Memory B cell (primary cell): ENCODE measurements around the gene CXorf65.

ENCODE experiments used
- ATAC-seq: fragments of 150-1000 bp; cut with Tn5 transposase; 2 replicates; pipeline ENCODE4 v1.10.0; 2021; ENCODE audit warnings: low read depth, mild to moderate bottlenecking, moderate library complexity
- DNase-seq, 2 donors: peaks; one replicate each; pipeline ENCODE4 v3.0.0; 2022; ENCODE audit warnings: low spot score in 2 of 2
- H3K27ac Mint-ChIP-seq: one replicate; pipeline ENCODE4 v1.8.0; 2022; ENCODE audit warnings: mild to moderate bottlenecking, moderate library complexity, mixed read lengths
- H3K27me3 Mint-ChIP-seq: one replicate; pipeline ENCODE4 v1.8.0; 2022; ENCODE audit warnings: mixed read lengths
- H3K36me3 Mint-ChIP-seq: one replicate; pipeline ENCODE4 v1.8.0; 2022; ENCODE audit warnings: mild to moderate bottlenecking, mixed read lengths
- H3K4me1 Mint-ChIP-seq: one replicate; pipeline ENCODE4 v1.8.0; 2022; ENCODE audit warnings: mixed read lengths
- H3K4me3 Mint-ChIP-seq: one replicate; pipeline ENCODE4 v1.8.0; 2022; ENCODE audit warnings: mild to moderate bottlenecking, moderate library complexity, mixed read lengths
- H3K9me3 Mint-ChIP-seq: one replicate; pipeline ENCODE4 v1.8.0; 2022; ENCODE audit warnings: mixed read lengths

Gene CXorf65

DNA sequence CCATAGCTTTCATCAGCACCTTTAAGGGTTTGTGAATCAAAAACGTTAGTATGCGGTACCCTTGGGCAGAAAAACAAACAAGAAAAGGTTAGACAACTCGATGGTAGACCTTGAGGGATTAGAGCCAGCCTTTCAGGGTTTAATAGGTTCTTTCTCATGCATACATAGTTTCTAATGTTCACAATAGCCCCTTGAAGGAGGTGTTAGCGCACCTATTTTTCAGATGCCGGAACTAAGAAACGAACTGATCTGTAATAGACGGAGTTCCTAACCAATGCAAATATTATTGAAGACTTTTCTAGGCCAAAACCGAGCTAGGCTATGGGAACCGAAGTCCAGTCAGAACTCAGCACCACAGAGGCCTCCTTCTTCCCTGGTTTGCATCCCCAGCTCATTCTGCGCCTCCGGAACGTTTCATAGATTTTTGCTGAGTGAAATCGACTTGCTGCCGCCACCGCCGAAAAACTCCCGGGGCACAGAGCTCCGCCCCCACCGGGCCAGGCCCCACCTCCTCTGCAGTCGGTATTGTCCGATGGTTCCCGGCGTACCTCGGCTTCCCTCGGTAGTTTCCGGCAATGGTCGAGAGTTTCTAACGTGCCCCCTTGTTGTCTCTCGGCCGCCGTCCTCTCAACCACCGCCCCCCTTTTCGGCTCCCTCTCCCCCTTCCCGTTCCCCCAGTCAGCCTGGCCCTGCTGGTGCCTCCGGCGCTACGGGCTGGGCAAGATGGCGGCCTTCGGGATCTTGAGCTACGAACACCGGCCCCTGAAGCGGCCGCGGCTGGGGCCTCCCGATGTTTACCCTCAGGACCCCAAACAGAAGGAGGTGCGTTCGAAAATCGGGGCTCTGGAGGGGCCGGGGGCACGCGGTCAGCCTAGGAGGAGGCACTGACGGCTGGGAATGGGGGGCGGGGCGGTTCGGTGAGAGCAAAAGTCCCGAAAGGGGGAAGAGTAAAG is 11.8 kb upstream of the CXorf65 start, which contains the start of gene MED12:
MED12 (plus strand) TSS at position 565 of the 953 bp plus-strand sequence; CDS start at position 724, 159 bp downstream.
- Mint-ChIP-seq H3K27me3 (no peaks in the 10 kb centered on the region), H3K4me1 (peaks cover 14% of the 10 kb centered on the region), H3K27ac (peak within 1 kb of the TSS; percentile 97), H3K9me3 (no peaks in the 10 kb centered on the region), H3K4me3 (peak within 1 kb of the TSS; percentile 94), H3K36me3 (peaks cover 14% of the 10 kb centered on the region)
- ATAC-seq (peak; percentile 93), DNase-seq (peak; percentile 67 to 69)

DNA sequence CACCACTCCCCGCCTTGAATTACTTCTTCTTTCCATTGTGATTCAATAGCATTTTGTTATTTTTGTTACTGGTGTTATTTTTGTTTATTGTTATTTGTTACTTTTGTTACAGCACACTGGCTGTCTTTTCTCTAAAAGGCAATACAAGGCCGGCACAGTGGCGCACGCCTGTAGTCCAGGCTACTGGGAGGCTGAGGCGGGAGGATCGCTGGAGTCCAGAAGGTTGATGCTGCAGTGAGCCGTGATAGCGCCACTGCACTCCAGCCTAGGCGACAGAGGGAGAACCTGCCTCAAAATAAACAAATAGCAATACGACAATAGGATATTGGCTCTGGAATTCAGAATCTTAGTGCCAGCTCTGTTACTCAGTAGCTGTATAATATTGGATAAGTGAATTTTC is 10.8 kb upstream of the CXorf65 start:
- H3K27ac Mint-ChIP-seq = peak overlapping the region; percentile 97
- H3K4me1 Mint-ChIP-seq = peaks cover 13% of the 10 kb centered on the region
- no peaks in the 10 kb centered on the region for H3K9me3 Mint-ChIP-seq
- H3K27me3 Mint-ChIP-seq = no peaks in the 10 kb centered on the region
- DNase-seq = no peak
- H3K36me3 Mint-ChIP-seq = peaks cover 4% of the 10 kb centered on the region
- H3K4me3 Mint-ChIP-seq = no peak overlapping the region
- ATAC-seq = no peak

DNA sequence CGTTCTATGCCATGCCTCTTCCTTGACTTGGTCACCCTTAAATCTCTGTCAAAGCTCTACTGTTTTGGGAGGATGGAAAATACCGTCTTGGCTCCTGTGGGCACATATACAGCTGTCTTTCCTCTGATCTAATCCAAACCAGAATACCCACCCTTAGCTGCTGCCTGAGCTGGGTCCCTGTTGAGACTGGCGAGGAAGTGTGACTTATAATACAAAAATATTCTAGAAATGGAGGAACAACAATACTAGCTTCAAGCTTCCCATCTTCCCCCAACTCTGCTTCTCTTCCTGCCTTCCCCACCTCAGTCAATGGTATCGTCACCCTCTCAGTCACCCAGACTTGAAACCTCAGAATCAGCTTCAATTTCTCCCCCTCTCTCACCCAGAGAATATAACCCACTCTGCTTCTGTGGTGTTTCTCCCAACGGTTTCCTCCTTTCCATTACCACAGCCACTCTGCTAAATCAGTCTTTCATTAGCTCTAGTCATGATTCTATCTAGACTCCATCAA is 5.4 kb upstream of the CXorf65 start:
- DNase-seq (peak in 1 of 2 donors; percentile 22), ATAC-seq (peak; percentile 37)
- Mint-ChIP-seq H3K36me3 (peaks cover 20% of the 10 kb centered on the region), H3K9me3 (no peaks in the 10 kb centered on the region), H3K27ac (peak overlapping the region; percentile 100), H3K4me3 (peak overlapping the region; percentile 98), H3K27me3 (no peaks in the 10 kb centered on the region), H3K4me1 (peaks cover 39% of the 10 kb centered on the region)

DNA sequence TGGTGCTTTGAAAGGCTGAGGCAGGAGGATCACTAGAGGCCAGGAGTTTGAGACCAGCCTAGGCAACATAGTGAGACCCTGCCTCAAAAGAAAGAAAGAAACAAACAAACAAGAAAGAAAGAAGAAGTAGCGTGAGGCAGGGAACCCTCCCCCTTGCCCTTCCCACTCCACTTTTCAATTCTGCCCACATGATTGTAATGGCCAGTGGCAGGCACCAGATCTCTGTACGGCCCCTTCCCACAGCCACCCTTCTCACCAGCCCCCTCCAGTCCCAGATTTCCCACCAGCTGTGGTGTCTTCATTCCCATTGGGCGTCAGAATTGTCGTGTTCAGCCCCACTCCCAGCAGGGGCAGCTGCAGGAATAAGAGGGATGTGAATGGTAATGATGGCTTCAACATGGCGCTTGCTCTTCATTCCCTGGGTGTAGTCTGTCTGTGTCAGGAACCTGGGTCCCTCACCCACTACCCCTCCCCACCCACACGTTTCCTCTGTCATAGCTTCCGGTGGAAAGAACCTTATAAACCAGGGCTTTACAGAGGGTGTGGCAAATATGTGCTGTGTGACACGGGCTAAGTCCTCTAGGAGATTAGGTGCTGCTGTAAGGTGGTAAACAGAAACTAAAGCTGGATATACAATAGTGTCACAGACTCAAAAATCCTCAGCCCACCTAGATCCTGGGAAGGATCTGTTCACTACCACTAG is 4.8 kb upstream of the CXorf65 start, which contains the start of gene IL2RG:
IL2RG (minus strand) TSS at position 437 of the 703 bp plus-strand sequence; CDS start at position 399, 38 bp downstream.
- Mint-ChIP-seq H3K9me3 (no peaks in the 10 kb centered on the region), H3K27ac (peak within 1 kb of the TSS; percentile 100), H3K4me3 (peak within 1 kb of the TSS; percentile 98), H3K36me3 (peaks cover 24% of the 10 kb centered on the region), H3K4me1 (peaks cover 43% of the 10 kb centered on the region), H3K27me3 (no peaks in the 10 kb centered on the region)
- DNase-seq (peak; percentile 58 to 70), ATAC-seq (peak; percentile 91)

DNA sequence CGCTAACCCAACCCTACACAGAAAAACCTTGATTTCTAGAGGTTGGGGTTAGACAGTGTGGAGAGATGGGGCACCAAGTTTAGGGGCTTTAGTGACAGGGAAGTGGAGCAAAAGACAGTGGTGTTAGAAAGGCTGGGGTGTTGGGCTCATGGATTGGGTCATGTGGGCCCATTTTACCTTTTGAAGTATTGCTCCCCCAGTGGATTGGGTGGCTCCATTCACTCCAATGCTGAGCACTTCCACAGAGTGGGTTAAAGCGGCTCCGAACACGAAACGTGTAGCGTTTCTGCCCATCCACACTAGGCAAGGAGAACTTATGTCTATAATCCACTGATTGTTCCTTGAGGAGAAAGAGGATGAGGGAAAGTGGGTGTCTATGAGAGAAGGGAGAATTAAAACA is 2.5 kb upstream of the CXorf65 start:
- H3K36me3 Mint-ChIP-seq = peaks cover 26% of the 10 kb centered on the region
- peak overlapping the region; percentile 98 for H3K4me3 Mint-ChIP-seq
- H3K4me1 Mint-ChIP-seq = peaks cover 54% of the 10 kb centered on the region
- DNase-seq = no peak
- H3K27ac Mint-ChIP-seq = peak overlapping the region; percentile 100
- no peaks in the 10 kb centered on the region for H3K27me3 Mint-ChIP-seq
- no peaks in the 10 kb centered on the region for H3K9me3 Mint-ChIP-seq
- no peak for ATAC-seq

DNA sequence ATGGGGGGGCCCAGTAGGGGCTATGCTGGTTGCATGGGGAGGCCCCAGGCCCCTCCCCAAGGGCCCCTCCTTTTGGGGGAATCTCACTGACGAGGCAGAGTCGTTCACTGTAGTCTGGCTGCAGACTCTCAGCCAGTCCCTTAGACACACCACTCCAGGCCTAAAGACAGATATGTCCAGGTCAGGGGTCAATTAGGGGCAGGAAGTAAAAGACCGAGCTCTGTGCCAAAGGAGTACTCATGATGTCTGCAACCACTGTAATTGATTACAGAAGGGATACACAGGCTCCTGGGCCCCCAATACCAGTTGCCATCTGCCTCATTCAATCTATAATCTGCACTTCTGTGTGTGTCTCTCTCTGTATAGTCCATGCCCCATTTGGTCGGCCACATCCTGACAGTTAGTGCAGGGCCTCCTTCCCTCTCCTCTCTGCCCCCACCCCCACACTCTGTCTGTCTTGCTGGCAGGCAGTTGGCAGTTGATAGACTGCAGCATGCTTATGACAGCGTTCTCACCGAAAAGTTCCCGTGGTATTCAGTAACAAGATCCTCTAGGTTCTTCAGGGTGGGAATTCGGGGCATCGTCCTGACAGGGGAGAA is 1.3 kb upstream of the CXorf65 start:
- Mint-ChIP-seq H3K4me3 (peak overlapping the region; percentile 98), H3K9me3 (no peaks in the 10 kb centered on the region), H3K27ac (peak overlapping the region; percentile 100), H3K36me3 (peaks cover 26% of the 10 kb centered on the region), H3K27me3 (no peaks in the 10 kb centered on the region), H3K4me1 (peaks cover 61% of the 10 kb centered on the region)
- DNase-seq (no peak), ATAC-seq (no peak)

DNA sequence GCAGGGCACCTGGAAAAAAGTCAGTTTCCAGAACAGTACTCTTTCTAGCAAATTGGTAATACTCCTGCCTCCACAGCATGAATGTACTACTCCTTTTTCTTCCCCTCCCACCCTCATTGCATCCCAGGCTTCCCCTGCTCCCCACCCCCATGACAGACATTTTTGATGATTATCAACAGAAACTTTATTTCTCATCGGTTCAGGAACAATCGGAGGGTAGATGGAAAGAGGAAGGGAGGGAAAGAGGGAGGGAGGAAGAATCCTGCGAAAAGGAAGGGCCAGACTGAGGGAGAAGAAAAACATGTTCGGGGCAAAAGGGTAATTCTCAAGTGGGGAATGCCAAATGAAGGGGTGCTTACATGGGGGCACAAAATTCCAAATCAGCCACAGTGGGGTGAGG is 705 bp upstream of the CXorf65 start:
- Mint-ChIP-seq H3K36me3 (peaks cover 26% of the 10 kb centered on the region), H3K27ac (no peak overlapping the region), H3K4me3 (no peak overlapping the region), H3K4me1 (peaks cover 62% of the 10 kb centered on the region), H3K9me3 (no peaks in the 10 kb centered on the region), H3K27me3 (no peaks in the 10 kb centered on the region)
- no peak for DNase-seq
- no peak for ATAC-seq

DNA sequence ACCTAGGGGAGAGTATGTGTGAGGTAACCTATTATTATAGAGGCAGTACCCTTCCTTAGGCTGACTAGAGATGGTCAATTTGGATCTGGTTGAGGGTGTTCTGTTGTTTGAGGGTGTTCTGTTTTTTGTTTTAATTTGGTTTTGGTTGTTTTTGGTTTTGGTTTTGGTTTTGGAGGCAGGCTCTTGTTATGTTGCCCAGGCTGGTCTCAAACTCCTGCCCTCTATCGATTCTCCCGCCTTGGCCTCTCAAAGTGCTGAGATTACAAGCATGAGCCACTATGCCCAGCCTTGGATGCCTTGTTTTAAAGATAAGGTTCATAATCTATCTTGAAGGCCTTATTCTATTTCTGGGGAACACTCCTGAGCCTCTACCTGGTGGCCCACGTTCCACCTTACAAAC is 912 bp downstream of the CXorf65 start:
- Mint-ChIP-seq H3K4me3 (no peak overlapping the region), H3K27me3 (no peaks in the 10 kb centered on the region), H3K27ac (peak overlapping the region; percentile 77), H3K9me3 (no peaks in the 10 kb centered on the region), H3K4me1 (peaks cover 58% of the 10 kb centered on the region), H3K36me3 (peaks cover 22% of the 10 kb centered on the region)
- ATAC-seq (peak; percentile 15), DNase-seq (no peak)

DNA sequence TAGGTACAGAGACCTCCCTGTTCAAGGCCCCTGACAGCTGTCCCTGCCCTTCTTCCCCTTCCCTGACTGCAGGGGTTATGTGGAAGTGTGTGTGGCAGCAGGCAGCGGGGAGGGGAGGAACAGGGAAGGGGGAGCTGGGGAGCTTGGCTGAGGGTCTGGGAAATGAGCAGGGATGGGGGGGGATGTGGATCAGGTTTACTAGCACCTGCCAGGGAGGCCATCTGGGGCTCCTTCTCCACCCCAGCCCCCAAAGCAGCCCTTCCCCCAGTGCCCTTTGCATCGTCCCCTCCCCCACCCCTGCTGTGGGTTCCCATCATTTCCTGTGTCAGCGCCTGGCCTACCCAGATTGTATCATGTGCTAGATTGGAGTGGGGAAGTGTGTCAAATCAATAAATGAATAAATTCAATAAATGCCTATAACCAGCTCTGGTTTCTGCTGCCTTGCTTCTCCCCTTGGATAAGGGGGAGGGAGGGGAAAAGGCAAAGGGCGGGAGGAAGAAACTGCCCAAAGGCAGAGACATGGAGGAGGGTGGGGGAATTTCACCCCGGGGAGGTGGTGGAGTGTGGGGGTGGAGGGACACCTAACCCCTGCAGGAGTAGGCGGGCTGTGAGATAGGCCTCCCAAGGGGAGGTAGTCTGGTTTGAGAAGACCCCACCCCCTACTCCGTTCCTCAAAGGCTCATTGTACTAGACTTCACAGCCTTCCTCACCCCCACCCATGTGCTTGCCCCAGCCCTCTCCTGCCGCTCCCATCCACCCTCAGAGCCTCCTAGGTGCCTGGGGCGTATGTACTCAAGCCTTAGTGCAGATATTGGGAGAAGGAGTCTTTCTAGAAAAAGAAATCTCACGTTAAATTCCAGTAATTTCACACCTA is 3.2 kb downstream of the CXorf65 start:
- ATAC-seq (peak; percentile 56), DNase-seq (no peak)
- H3K4me1 Mint-ChIP-seq = peaks cover 51% of the 10 kb centered on the region
- peak overlapping the region; percentile 92 for H3K27ac Mint-ChIP-seq
- peaks cover 12% of the 10 kb centered on the region for H3K36me3 Mint-ChIP-seq
- H3K9me3 Mint-ChIP-seq = no peaks in the 10 kb centered on the region
- H3K27me3 Mint-ChIP-seq = no peaks in the 10 kb centered on the region
- H3K4me3 Mint-ChIP-seq = peak overlapping the region; percentile 62

DNA sequence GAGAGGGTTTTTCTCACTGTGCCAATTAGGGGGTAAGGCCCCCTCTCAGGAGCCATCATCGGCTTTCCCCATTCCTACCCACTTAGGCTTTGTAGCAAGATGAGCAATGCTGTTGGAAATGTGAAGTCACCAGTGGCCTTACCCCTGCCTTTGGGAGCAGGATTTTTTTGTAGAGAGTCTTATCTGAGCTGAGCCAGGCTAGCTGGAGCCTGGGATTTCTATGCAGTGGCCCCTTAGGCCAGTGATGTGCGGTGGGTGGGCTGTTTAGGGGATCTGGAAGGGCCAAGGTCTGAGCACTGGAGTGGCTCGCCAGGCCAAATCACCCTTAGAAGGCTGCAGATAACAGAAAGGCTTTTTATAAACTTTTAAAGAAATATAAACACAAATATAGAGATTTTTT is 4.2 kb downstream of the CXorf65 start:
- ATAC-seq (no peak), DNase-seq (no peak)
- no peaks in the 10 kb centered on the region for H3K9me3 Mint-ChIP-seq
- no peaks in the 10 kb centered on the region for H3K27me3 Mint-ChIP-seq
- peak overlapping the region; percentile 92 for H3K27ac Mint-ChIP-seq
- H3K4me3 Mint-ChIP-seq = peak overlapping the region; percentile 62
- peaks cover 44% of the 10 kb centered on the region for H3K4me1 Mint-ChIP-seq
- H3K36me3 Mint-ChIP-seq = peaks cover 6% of the 10 kb centered on the region

DNA sequence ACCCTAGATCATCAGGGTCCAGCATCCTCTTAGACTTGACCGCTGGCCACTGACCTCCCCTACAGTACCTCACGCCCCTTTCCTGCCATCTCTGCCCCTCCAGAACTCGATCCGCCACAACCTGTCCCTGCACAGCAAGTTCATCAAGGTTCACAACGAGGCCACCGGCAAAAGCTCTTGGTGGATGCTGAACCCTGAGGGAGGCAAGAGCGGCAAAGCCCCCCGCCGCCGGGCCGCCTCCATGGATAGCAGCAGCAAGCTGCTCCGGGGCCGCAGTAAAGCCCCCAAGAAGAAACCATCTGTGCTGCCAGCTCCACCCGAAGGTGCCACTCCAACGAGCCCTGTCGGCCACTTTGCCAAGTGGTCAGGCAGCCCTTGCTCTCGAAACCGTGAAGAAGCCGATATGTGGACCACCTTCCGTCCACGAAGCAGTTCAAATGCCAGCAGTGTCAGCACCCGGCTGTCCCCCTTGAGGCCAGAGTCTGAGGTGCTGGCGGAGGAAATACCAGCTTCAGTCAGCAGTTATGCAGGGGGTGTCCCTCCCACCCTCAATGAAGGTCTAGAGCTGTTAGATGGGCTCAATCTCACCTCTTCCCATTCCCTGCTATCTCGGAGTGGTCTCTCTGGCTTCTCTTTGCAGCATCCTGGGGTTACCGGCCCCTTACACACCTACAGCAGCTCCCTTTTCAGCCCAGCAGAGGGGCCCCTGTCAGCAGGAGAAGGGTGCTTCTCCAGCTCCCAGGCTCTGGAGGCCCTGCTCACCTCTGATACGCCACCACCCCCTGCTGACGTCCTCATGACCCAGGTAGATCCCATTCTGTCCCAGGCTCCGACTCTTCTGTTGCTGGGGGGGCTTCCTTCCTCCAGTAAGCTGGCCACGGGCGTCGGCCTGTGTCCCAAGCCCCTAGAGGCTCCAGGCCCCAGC is 5.7 kb downstream of the CXorf65 start:
- Mint-ChIP-seq H3K4me1 (peaks cover 36% of the 10 kb centered on the region), H3K4me3 (no peak overlapping the region), H3K27me3 (no peaks in the 10 kb centered on the region), H3K36me3 (peaks cover 2% of the 10 kb centered on the region), H3K27ac (peak overlapping the region; percentile 79), H3K9me3 (no peaks in the 10 kb centered on the region)
- DNase-seq (no peak), ATAC-seq (no peak)

DNA sequence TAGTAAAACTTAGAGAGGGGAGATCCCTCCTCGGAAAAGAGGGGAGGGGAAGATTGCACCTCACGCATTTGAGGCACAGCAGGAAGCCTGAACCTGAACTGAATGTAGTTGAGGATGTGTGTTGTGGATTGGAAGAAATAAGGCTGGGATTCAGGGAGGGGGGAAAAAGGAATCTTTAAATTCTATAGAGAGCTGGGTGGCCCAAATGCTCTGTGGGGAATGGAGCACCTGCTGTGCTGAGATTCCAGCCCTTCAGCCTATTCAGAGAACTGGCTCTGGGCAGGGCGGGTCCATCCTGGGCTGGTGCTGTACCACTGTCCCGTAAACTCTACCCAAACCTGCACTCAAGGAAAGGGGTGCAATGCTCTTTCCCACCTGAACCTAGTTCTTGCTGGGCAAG is 6.8 kb downstream of the CXorf65 start:
- Mint-ChIP-seq H3K36me3 (no peaks in the 10 kb centered on the region), H3K9me3 (no peaks in the 10 kb centered on the region), H3K4me3 (no peak overlapping the region), H3K27me3 (no peaks in the 10 kb centered on the region), H3K27ac (peak overlapping the region; percentile 36), H3K4me1 (peaks cover 38% of the 10 kb centered on the region)
- ATAC-seq (no peak), DNase-seq (no peak)
